Breast epithelium (tissue), 3 donors: ENCODE data around the gene PSG6.

ENCODE experiments used
- CTCF ChIP-seq, 3 donors: fragments of 450-650 bp; IDR thresholded peaks; one replicate each; pipeline ENCODE4 v1.5.1; 2016 to 2017; ENCODE audit warnings: antibody characterized with exemption in 3 of 3, mild to moderate bottlenecking in 3 of 3, moderate library complexity in 3 of 3
- POLR2A ChIP-seq: fragments of 450-650 bp; IDR thresholded peaks from one replicate; pipeline ENCODE4 v1.6.1; 2016; ENCODE audit warnings: antibody characterized with exemption, mild to moderate bottlenecking, moderate library complexity

GRCh38 chr19:42961119-42961518 lies 43.4 kb upstream of the PSG6 start:
- TF ChIP-seq CTCF (IDR thresholded peaks at IDR 0.05) (no peak), POLR2A (no peak)
